Measurements from ENCODE around the gene RGS6. TPM values are rescaled to one million over a fixed set of nuclear protein-coding genes. Genes with fewer than 3 reads are reported as not detected.

Gene RGS6
- total and polyA plus RNA-seq, 2 experiments from 2014 or later, result not detected

- in situ Hi-C loops (cut with MboI), result no loop called here
- TF ChIP-seq EZH2 (IDR thresholded peaks at IDR 0.05; ENCODE audit: insufficient read depth, poor library complexity, severe bottlenecking) (no peak), EZH2phosphoT487 (IDR thresholded peaks at IDR 0.05; ENCODE audit: insufficient read depth, low read depth) (no peak)
- WGBS, 2 experiments (ENCODE audit: low coverage in 1 of 2, low lambda C conversion rate in 2 of 2, missing lambda C conversion rate in 2 of 2), result 40 to 41% methylated on average over 22 of the region's 22 CpGs
Measured at GRCh38 chr14:72236629-72237028, 304.4 kb downstream of the RGS6 start.

DNA sequence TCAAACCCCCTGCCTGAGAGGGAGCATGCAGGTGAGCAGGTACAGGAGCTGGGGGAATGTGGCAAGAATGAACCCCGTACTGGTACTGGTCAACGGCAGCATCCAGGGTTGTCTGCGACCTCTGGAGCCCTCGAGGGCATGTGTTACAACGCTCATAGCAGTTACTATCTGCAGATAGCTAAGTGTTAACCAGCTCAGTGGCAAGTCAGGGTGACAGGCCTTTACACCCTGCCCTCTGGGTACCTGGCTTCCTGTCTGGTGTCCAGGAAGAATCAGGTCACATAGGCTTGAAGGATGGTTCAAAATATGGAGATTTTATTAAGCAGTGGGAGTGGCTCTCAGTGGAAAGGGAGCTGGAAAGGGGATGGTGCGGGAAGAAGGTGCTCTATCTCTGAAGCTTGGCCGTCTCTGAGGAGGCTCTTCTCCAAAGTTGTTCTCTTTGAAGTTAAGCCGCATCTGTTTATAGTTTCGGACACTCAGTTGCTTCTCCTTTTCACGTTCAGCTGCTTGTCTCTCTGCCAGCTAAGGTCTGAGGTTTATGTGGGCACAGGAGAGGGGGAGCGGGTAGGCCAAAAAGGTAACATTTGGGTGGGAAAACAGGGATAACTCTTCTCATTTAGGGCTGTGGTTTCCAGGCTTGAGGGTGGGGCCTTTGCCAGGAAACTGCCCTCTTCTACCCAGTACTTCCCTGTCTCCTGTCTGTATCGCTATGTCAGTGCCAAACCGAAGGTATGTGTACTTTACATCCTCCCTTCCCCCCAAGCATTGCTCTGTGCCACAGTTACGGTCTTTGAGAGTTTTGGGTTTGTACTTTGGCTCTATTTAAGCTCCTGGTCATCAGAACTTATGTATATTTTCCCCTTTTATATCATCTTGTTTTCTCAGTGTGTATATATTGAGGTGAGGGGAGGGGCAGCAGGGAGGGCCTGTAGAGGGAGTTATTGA is 305.8 kb downstream of the RGS6 start:
- in situ Hi-C loops (cut with MboI), result no loop called here

More at GRCh38 chr14:72236629-72237028, 304.4 kb downstream of the RGS6 start:
- Histone ChIP-seq H3K4me1 (ENCODE audit: insufficient read depth) (no peaks in the 10 kb centered on the region), H2AFZ (no peak overlapping the region), H3K4me3 (no peak overlapping the region), H3F3A (ENCODE audit: insufficient read depth) (no peaks in the 10 kb centered on the region), H3K4me2 (ENCODE audit: unreplicated experiment) (no peak overlapping the region), H3K27ac (no peak overlapping the region), H3K9ac (no peak overlapping the region), H3K9me2 (ENCODE audit: insufficient read depth) (no peaks in the 10 kb centered on the region), H3K27me3 (replicated peaks; ENCODE audit: insufficient read depth) (no peaks in the 10 kb centered on the region), H3K79me2 (ENCODE audit: insufficient read depth) (no peaks in the 10 kb centered on the region), H3K9me3 (ENCODE audit: low read depth) (no peaks in the 10 kb centered on the region), H3K36me3 (ENCODE audit: low read depth) (no peaks in the 10 kb centered on the region), H4K20me1 (ENCODE audit: insufficient read depth) (no peaks in the 10 kb centered on the region)
- no peak for DNase-seq

GRCh38 chr14:72243309-72244293 is 311.4 kb downstream of the RGS6 start:
- no peak for DNase-seq
- H3K9me2 ChIP-seq (ENCODE audit: insufficient read depth), result no peaks in the 10 kb centered on the region
- TF ChIP-seq EZH2phosphoT487 (IDR thresholded peaks at IDR 0.05; ENCODE audit: insufficient read depth, low read depth), result no peak
- TF ChIP-seq EZH2 (IDR thresholded peaks at IDR 0.05; ENCODE audit: insufficient read depth, poor library complexity, severe bottlenecking), result no peak
- H3K27ac ChIP-seq, result no peak overlapping the region
- H3K27me3 ChIP-seq (replicated peaks; ENCODE audit: insufficient read depth), result no peaks in the 10 kb centered on the region
- H4K20me1 ChIP-seq (ENCODE audit: insufficient read depth), result no peaks in the 10 kb centered on the region
- in situ Hi-C loops (cut with MboI), result no loop called here
- H3K4me1 ChIP-seq (ENCODE audit: insufficient read depth), result no peaks in the 10 kb centered on the region
- no peaks in the 10 kb centered on the region for H3K9me3 ChIP-seq (ENCODE audit: low read depth)
- H3F3A ChIP-seq (ENCODE audit: insufficient read depth), result no peaks in the 10 kb centered on the region
- H3K79me2 ChIP-seq (ENCODE audit: insufficient read depth), result no peaks in the 10 kb centered on the region
- no peak overlapping the region for H3K9ac ChIP-seq
- no peak overlapping the region for H2AFZ ChIP-seq
- H3K4me3 ChIP-seq, result no peak overlapping the region
- 31 to 36% methylated on average over 5 of the region's 5 CpGs for WGBS, 2 experiments (ENCODE audit: low coverage in 1 of 2, low lambda C conversion rate in 2 of 2, missing lambda C conversion rate in 2 of 2)
- H3K36me3 ChIP-seq (ENCODE audit: low read depth), result no peaks in the 10 kb centered on the region
- no peak overlapping the region for H3K4me2 ChIP-seq (ENCODE audit: unreplicated experiment)

More for the DNA sequence above, 305.8 kb downstream of the RGS6 start:
- Histone ChIP-seq H3K9ac (no peak overlapping the region), H3F3A (ENCODE audit: insufficient read depth) (no peaks in the 10 kb centered on the region), H3K4me3 (no peak overlapping the region), H3K27ac (no peak overlapping the region), H3K9me2 (ENCODE audit: insufficient read depth) (no peaks in the 10 kb centered on the region), H3K4me1 (ENCODE audit: insufficient read depth) (no peaks in the 10 kb centered on the region), H3K4me2 (ENCODE audit: unreplicated experiment) (no peak overlapping the region), H3K79me2 (ENCODE audit: insufficient read depth) (no peaks in the 10 kb centered on the region), H3K9me3 (ENCODE audit: low read depth) (no peaks in the 10 kb centered on the region), H3K27me3 (replicated peaks; ENCODE audit: insufficient read depth) (no peaks in the 10 kb centered on the region), H2AFZ (no peak overlapping the region), H4K20me1 (ENCODE audit: insufficient read depth) (no peaks in the 10 kb centered on the region), H3K36me3 (ENCODE audit: low read depth) (no peaks in the 10 kb centered on the region)
- no peak for DNase-seq
- WGBS, 2 experiments (ENCODE audit: low coverage in 1 of 2, low lambda C conversion rate in 2 of 2, missing lambda C conversion rate in 2 of 2), result 23 to 27% methylated on average over 14 of the region's 14 CpGs
- TF ChIP-seq EZH2phosphoT487 (IDR thresholded peaks at IDR 0.05; ENCODE audit: insufficient read depth, low read depth), result no peak
- TF ChIP-seq EZH2 (IDR thresholded peaks at IDR 0.05; ENCODE audit: insufficient read depth, poor library complexity, severe bottlenecking), result no peak

GRCh38 chr14:72247896-72248465 is 315.8 kb downstream of the RGS6 start:
- no peak for TF ChIP-seq EZH2 (IDR thresholded peaks at IDR 0.05; ENCODE audit: insufficient read depth, poor library complexity, severe bottlenecking)
- no peak for TF ChIP-seq EZH2phosphoT487 (IDR thresholded peaks at IDR 0.05; ENCODE audit: insufficient read depth, low read depth)

More at GRCh38 chr14:72247896-72248465, 315.8 kb downstream of the RGS6 start:
- Histone ChIP-seq H3K27me3 (replicated peaks; ENCODE audit: insufficient read depth) (no peaks in the 10 kb centered on the region), H3K27ac (no peak overlapping the region), H2AFZ (no peak overlapping the region), H3K36me3 (ENCODE audit: low read depth) (no peaks in the 10 kb centered on the region), H4K20me1 (ENCODE audit: insufficient read depth) (no peaks in the 10 kb centered on the region), H3F3A (ENCODE audit: insufficient read depth) (no peaks in the 10 kb centered on the region), H3K4me3 (no peak overlapping the region), H3K9ac (no peak overlapping the region), H3K9me2 (ENCODE audit: insufficient read depth) (no peaks in the 10 kb centered on the region), H3K9me3 (ENCODE audit: low read depth) (no peaks in the 10 kb centered on the region), H3K4me2 (ENCODE audit: unreplicated experiment) (no peak overlapping the region), H3K4me1 (ENCODE audit: insufficient read depth) (no peaks in the 10 kb centered on the region), H3K79me2 (ENCODE audit: insufficient read depth) (no peaks in the 10 kb centered on the region)
- WGBS, 2 experiments (ENCODE audit: low coverage in 1 of 2, low lambda C conversion rate in 2 of 2, missing lambda C conversion rate in 2 of 2), result 20 to 22% methylated on average over 1 of the region's 1 CpG
- DNase-seq, result no peak
- in situ Hi-C loops (cut with MboI), result no loop called here
